ENCODE measurements around the gene MANBA.
"Not testable (repeated sequence)": the region's sequence is repeated elsewhere in the genome, so short reads cannot be mapped to it uniquely, and the experiment has no call there.

MANBA gene

DNA sequence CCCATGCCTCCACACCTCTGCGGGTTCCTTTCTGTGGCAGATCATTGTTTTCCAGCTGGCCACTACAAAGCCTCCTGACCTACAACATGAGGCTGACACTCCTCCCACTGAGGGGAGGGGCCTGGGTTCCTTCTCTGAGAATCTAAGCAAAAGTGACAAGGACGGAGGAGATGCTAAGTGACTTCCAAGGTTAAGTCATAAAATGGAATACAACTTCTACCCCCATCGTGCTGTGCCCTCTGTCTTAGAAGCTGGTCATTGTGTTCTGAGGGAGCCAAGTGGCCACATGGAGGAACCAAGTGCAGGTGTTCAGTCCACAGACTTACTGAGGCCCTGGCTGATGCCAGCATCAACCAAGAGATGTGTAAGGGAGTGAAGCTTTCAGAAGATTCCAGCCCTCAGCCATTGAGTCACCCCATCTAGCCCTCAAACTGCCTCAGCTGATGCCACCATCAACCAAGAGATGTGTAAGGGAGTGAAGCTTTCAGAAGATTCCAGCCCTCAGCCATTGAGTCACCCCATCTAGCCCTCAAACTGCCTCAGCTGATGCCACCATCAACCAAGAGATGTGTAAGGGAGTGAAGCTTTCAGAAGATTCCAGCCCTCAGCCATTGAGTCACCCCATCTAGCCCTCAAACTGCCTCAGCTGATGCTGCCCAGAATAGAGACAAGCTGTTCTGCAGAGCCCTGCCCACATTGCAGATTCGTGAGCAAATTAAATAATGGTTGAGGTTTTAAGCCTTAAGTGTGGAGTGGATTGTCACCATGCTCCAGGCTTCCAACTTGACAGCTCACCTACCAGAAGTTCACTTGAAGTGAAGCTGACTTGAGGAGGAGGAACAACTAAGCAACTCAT is 140.8 kb downstream of the MANBA start:
- DNase-seq (ENCODE audit: low spot score), result not testable (repeated sequence)

DNA sequence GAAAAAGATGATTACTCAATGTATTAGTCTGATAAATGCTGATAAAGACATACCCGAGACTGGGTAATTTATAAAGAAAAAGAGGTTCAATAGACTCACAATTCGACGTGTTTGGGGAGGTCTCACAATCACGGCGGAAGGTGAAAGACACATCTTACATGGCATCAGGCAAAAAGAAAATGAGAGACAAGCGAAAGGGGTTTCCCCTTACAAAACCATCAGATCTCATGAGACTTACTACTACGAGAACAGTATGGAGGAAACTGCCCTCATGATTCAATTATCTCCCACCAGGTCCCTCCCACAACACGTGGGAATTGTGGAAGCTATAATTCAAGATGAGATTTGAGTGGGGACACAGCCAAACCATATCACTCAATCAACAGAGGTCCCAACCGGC is 141.7 kb downstream of the MANBA start:
- DNase-seq (ENCODE audit: low spot score), result not testable (repeated sequence)

DNA sequence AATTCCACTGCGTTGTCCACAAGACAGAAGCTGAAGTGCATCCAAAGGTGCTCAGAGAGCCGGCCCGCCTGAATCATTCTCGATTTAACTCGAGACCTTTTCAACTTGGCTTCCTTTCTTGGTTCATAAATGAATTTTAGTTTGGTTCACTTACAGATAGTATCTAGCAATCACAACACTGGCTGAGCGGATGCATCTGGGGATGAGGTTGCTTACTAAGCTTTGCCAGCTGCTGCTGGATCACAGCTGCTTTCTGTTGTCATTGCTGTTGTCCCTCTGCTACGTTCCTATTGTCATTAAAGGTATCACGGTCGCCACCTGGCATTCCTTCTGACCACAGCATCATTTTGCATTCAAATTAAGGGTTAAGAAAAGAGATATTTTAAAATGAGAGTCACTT is 144.1 kb downstream of the MANBA start:
- no peak for DNase-seq (ENCODE audit: low spot score)

DNA sequence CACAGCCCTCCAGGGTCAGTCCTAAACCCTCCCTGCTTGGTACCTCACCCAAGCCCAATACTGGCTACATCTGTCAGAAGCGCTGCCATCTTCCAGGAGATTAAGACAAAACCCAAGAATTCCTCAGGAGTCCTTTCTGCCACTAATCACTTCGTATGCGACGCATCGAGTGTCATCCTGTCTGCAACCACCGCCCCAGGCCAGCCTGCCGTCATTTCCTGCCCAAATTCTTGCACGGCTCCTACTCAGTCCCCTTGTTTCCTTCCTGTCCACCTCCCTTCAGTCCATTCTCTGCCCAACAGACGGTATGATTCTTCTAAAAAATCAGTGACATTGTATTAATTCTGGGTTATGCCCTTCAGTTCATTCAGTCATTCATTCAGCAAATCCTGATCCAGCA is 146.0 kb downstream of the MANBA start:
- no peak for DNase-seq (ENCODE audit: low spot score)

DNA sequence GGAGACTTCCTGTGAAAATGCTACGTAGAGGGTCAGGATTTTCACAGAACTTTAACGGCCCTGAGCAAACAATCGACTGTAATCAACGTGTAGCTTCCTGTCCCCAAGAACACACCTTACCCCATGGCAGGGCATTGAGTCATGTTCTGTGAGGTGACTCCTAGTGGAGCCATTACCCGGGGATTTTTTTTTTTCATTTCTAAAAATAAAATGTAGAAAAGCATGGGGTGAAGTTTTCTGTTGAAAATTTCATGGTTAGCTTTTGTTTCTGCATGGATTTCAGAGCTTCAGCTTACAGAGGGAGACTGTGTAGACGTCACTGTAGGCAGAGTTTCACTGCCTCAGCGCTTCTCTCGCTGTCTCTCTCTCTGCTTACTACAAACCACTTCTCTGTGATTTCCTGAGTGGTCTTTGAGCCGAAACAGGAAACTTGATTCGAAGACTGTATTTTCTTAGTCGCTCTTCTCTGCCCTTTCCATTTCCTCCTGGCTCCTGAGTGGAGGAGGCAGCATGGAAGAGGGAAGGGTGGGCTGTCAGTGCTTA is 147.9 kb downstream of the MANBA start:
- no peak for DNase-seq (ENCODE audit: low spot score)

DNA sequence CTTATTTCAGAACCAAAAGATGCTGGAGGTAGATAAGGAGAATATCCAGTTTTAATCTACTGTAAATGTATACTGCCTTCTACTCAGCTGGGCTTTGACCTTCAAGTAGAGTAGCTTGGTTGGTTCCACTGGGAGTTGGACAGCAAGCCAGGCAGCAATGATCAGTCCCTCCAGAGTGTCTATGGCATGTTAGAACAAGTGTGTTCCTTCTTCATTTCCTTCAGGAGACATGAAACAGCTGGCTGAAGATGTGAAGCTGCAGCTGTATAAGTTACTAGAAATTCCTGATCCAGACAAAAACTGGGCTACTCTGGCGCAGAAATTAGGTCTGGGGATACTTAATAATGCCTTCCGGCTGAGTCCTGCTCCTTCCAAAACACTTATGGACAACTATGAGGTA is 148.6 kb downstream of the MANBA start:
- DNase-seq (ENCODE audit: low spot score), result no peak

DNA sequence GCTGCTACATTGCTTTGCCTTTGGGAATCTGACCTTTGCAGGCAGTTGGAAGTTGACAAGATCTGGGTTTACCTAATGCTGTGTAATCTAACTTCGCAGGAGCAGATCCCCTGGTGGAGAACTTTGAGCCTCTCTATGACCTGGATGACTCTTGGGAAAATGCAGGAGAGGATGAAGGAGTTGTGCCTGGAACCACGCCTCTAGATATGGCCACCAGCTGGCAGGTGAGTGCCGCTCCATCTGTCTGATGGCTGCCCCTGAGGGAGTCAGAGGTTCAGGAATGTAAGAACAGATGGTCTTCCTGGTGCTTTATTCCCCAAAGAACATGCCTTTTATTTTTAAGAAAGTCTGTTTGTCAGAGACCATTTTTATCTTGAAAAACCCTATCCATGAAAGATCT is 150.3 kb downstream of the MANBA start:
- DNase-seq (ENCODE audit: low spot score), result no peak

DNA sequence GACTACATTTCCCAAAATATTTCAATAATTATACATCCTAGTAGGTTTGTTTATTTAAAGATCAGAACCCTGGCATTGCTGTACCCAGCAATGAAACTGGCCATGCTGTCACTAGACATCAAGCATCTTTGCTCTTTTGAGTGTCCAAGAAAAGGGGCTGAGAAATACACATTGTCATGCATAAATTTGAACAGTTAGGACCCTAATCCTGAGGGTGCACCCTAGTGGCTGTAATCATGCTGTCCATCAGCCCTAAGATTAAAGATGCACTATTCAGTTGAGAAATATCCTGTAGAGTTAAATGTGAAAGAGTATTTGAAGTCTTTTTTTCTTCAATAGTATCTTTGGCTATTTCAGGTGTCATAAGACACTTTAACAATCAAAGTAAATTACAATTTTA is 150.8 kb downstream of the MANBA start:
- DNase-seq (ENCODE audit: low spot score), result no peak

DNA sequence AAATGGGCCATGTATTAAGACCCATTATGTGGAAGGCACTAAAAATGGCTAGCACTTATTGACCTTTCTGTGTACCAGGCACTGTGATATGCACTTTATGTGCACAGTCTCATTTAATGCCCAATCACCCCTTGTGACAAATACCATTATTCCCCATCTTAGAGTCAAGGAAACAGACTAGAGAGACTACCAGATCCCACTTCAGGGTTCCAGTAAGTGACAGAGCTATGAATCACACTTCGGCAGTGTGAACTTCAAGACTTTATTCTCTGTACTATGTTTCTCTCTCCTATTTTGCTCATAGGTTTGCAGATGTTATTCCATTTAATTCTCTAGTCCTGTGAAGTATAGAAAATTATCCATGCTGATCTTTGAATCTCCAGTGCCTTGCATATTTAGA is 152.6 kb downstream of the MANBA start:
- DNase-seq (ENCODE audit: low spot score), result no peak

DNA sequence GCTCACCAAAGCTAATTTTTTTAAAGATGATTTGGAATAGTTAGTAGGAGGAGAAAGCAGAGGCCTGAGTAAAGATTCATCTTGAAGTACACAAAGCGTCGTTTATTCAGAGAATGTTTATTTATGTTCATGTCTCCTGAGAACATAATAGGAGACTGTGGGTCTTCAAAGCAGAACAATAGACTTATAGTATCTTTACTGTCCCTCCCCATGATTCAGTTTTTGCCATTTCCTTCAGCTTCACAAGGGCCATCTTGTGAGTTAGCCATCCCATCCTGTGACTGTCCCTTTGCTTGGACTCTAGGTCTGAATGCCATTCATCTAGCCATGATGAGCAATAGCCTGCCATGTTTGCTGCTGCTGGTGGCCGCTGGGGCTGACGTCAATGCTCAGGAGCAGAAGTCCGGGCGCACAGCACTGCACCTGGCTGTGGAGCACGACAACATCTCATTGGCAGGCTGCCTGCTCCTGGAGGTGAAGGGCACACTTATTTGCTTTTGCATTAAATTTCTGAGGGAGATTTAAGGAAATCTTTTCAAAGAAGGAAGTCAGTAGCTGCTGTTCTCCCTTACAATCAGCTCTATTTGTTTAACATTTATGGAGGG is 153.8 kb downstream of the MANBA start:
- no peak for DNase-seq (ENCODE audit: low spot score)

DNA sequence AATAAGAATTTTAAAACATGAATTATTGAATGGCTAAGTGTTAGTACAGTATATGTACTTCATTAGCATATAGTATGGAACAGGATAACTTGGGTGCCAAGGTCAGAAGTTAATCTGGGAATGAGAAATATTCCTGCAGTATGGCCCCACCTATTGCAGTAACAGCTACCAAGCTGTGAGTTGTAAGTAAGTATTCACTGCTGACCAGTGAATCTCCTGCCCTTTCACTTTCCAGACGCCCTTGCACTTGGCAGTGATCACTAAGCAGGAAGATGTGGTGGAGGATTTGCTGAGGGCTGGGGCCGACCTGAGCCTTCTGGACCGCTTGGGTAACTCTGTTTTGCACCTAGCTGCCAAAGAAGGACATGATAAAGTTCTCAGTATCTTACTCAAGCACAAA is 154.5 kb downstream of the MANBA start:
- no peak for DNase-seq (ENCODE audit: low spot score)

DNA sequence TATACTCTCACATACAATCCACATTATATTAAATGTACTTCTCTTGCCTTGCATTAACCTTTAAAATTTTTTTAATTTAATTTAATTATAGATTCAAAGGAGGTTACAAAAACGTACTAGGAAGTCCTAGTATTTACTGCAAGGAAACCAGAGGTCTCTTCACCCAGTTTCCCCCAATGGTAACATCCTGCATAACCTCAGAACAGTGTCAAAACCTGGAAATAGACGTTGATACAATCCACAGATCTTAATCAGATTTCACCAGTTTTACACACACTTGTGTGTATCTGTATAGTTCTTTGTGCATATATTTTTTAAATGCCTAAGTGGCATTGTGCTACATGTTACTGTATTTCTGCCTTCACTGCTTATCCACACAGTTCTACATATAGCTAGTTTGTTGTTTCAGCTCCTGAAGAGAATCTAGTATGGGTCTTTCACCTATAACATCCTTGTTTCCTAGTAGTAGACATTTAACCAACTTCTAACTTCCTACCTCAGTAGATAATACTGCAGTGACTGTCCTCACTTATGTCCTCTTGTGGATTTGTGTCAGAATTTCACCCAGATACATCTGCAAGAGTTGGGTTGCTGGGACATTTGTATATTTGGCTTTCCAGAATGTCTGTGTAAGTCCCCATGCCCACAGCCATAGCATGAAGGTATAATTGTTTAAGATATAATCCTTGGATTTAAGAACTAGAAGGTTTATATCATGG is 156.4 kb downstream of the MANBA start:
- no peak for DNase-seq (ENCODE audit: low spot score)

DNA sequence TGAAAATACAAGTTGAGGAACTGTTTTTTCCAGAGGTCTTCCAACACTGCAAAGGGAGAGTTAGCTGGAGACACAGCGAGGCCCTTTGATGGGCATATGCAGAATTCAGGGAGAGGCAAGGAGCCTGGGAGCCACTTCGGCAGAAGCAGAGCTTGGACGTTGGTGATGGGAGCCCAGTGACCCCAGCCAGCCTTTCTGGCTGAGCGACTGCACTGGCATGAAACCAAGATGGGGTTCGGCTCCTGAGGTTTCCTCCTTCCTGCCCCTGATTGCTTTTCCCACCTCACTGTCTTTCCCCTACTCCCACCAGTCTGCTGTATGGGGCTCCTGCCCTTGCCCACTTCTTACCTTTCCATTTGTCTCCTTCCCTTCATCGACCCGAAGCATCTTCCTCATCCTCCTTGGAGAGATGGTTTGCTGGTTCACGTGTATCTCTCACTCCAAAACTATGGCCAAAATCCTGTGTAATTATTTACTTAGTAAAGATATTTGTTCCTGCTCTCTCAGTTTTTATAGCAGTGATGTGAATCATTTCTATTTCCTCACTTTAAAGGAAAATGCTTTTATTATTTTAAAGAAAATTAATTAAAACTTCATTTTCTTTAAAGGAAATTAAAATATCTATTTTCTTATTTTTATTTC is 159.1 kb downstream of the MANBA start:
- no peak for DNase-seq (ENCODE audit: low spot score)

DNA sequence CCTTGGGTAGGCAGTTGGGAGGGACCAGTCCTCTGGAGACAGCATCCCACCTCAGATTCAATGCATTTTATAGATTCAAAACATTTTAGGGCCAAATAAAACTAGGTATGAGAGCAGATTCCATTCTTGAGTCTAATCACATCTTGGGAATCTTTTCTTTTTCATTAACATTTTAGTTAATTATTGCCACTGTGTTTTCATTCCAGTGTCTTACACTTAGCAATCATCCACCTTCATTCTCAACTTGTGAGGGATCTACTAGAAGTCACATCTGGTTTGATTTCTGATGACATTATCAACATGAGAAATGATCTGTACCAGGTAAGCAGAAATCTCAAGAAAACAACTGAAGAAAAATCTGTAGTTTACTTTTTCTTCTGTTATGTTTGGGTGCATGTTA is 160.1 kb downstream of the MANBA start:
- no peak for DNase-seq (ENCODE audit: low spot score)

DNA sequence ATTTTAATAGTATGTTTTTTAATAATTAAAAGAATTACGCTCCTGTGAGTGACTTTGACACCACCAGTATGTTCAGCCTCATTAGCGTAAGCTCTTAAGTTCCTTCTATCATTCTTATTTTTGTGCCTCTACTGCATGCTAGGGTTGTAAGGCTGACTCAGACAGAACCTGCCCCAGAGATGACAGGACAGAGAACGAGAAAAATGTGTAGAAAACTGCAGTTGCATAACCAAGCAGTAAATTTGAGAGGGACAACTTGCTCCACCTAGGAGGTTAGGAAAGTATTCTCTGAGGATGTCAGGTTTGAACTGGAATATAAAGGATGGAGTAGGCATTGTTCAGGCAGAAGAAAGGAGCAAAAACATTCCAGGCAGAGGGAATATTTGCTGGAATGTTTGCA is 160.9 kb downstream of the MANBA start:
- no peak for DNase-seq (ENCODE audit: low spot score)

DNA sequence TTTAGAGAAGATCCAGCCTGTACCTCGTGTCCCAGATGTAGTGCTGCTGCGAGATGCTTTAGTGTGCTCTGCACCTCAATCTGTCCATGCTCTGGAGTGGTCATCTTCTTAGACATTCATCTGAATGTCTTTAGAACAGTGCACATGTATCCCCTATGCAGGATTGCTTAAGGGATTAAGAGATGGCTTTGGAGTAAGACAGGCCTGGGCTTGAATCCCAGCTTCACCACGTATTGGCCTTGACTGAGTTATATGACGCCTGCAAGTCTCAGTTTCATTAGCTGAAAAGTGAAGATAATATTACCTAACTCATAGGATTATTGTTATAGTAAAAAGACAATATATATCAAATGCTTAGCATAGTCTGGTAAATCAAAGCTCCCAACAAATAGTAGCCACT is 161.3 kb downstream of the MANBA start:
- DNase-seq (ENCODE audit: low spot score), result no peak

DNA sequence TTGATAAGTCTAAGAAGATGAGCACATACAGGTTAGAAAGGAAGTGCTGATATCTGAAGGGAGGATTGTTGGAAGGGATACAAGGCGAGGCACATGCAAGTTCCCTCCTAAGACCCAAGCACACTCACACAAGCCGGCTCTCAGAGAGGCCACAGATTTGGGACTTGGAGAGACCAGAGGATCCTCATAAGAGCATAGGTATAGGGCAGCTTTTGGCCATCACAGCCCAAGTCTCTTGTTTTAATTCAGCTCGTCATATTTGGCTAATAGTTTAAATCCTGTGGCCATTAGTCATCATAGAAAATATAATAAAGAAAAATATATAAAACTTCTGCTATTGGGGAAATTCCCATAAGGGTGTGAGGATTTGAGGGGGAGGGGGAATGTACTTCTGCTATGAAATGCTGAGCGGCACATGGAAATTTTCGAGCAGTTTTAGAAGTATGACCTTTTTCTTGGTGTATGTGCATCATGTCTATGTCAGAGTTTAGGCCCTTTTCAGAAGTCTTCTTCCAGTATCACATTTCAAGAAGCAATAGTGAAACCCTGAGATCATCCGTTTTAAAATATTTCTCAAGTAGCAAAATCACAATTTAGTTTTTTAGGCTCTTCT is 161.9 kb downstream of the MANBA start:
- DNase-seq (ENCODE audit: low spot score), result no peak

DNA sequence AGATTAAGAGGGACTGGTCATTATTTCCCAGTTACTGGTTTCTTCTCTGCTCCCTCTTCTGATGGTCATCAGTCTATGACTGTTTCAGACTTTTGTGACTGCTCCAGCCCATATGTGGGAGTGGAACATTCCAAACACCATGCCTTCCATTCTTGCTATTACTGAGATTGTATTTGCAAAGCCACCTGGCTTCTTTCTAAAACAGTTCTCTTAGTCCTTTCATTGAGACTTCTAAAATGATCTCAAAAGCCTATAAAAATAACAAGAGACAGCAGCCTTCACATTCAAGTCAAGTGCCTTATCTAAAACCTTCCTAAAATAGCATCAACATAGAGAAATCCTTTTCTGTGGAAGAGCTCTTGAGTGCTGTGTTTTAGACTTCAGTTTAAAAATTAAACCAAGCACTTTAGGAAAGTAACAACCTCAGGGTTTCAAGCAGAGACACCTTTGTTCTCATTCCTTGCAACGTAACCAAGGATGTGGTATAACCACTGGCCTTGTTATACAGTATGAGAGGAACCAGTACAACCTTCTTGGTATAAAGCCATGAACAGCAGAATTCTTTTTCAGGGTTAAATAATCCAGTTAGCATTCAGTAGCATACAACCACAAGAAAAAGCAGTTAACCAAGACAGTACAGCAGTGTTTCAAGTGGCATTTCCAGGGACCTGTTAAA is 162.5 kb downstream of the MANBA start:
- no peak for DNase-seq (ENCODE audit: low spot score)

DNA sequence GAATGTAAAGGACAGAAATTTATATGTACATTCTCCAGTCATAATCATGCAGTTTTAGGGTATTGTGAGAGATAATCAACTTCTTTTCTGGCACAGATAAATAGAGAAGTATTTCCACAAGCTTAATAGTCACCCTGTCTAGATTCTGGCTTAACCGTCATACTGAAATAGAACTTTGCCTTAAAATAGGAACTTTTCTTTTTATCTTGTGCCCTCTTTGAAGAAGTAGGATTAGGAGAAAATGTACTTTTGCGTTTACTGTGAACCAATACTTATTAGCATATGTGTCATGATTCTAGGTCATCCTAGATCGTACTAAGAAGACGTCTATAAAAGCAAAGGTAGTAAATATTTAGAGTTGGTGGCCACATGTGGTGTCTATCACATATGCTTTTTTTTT is 164.2 kb downstream of the MANBA start:
- DNase-seq (ENCODE audit: low spot score), result no peak

DNA sequence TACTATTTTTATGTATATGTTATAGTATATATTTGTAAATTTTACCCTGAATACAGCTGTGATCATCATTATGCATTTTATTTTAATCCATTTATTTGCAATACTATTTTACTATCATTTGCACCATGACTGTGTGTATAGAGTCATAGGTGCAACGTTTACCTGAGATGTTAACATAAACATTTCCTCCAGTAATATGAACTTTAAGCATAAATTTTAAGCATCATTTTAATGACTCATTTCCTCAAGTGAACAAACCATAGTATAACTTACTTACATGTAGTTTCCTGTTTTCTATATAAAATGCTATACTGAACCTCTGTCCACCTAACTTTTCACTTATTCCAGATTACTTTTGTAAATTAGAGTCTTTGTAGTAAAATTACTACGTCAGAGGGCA is 166.8 kb downstream of the MANBA start:
- no peak for DNase-seq (ENCODE audit: low spot score)

DNA sequence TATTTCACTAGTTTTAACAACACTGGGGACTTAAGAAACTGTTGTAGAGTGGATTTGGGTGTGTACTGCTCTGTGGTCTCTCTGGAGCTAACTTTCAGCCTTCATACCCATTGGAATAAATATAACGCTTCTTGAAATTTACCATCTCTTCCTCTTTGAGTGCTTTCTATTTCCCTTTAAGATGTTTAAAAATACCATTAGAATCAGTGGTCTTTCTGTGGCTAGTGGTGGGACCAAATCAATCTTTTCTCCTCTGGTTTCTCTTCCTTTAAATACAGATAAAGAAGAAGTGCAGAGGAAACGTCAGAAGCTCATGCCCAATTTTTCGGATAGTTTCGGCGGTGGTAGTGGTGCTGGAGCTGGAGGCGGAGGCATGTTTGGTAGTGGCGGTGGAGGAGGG is 167.6 kb downstream of the MANBA start:
- no peak for DNase-seq (ENCODE audit: low spot score)

Data from HuH-7.5 (cell line).